NCI-H446 treated with DMSO at 0.1 percent for 48 hours (cell line): ENCODE data around the gene CRADD.
"Not testable (repeated sequence)": the region's sequence is repeated elsewhere in the genome, so short reads cannot be mapped to it uniquely, and the experiment has no call there.

Source experiments
- DNase-seq: peaks from one replicate; lab custom pipeline; 2025; lab: John Stamatoyannopoulos, UW

Gene CRADD

GRCh38 chr12:93901739-93902138 is 224.6 kb downstream of the CRADD start:
- DNase-seq = no peak

- no peak for DNase-seq
Observed at GRCh38 chr12:93902192-93902591, 225.0 kb downstream of the CRADD start.

- DNase-seq = no peak
Observed at GRCh38 chr12:93902736-93903562, 225.8 kb downstream of the CRADD start.

DNA sequence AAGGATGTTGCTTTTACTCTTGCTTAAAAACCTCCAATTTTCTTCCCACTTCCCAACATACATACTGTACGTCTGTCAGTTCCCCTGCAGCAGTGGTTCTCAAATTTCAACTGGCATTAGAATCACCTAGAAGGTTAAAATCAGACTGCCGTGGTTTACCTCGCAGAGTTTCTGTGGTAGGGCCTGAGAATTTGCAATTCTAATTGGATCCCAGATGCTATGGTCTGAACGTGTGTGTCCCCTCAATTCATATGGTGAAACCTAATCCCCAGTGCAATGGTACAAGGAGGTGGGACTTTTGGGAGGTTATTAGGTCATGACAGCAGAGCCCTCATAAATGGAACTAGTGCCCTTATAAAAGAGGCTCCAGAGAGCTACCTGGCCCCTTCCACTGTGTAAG is 226.9 kb downstream of the CRADD start:
- no peak for DNase-seq

DNA sequence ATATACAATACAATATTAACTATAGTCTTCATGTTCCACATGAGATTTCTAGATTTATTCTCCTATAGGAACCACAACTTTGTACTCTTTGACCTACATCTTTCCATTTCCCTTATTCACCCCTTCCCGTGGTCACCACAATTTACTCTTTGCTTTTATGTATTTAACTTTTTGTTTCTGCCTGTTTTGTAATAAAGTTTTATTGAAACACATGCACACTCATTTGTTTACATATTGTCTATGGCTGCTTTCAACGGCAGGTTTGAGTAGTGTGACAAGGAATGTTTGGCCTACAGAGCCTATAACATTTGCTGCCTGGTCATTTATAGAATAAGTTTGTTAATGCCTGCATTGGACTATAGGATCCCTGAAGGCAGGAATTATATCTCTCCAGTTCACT is 231.1 kb downstream of the CRADD start:
- DNase-seq = no peak

DNA sequence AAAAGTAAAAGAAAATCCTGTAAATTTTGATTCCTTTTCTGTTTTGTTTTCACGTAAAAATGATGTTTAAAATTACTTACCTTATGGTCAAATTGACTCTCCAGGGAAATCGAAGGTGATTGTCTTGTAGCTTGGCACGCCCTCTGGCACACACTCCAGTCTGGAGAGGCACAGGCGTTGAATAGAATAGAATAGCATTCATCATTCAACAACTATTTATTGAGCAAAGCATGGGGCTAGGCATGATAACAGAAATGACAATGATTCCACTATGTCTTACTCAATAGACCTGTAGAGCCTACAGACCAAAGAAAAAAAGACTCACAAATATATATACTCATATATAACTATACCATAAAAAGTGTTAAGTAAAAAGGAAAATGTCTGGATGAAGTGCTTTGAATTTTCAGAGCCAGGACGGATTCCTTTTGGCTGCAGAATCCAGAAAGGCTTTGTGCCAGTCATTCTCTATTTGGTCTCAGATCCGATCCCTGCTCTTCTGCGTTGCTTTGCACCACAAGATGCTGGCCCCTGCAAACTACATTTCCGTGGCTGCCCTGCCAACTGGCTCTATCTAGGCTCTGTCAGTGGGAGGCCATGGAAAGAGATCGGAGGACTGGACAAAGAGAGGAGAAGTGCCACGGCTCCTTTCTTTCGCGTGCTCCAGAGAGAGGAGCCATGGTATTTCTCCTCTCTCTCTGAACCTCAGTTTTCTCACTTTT is 231.8 kb downstream of the CRADD start:
- peak; percentile 91 for DNase-seq

- DNase-seq = no peak
Observed at GRCh38 chr12:93911396-93911795, 234.2 kb downstream of the CRADD start.

DNA sequence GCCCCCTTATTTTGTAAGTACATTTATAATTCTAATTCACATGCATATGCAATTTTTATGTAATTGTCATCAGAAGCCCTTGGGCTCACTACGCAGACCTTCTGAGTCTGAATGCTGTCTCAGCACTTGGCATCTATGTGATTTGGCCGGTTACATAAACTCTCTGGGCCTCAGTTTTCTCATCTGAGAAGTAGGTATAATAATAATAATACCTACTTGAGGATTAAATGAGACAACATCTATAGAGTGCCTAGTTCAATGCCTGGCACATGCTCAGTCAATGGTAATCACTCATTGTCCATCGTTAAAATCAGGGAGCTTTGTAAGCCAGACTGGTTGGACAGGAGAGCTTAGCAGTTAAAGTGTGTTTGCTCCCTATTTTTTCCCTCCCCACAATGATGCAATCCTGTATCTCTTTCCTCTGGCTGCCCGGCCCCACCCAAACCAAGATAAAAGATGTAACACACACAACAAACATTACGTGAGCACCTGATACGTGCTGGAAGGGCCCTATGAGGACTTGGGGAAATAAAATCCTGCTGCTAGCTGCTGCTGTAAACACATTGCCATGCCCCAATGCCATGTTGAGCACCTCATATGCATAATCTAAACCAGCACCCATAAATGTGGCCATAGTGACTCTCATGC is 235.0 kb downstream of the CRADD start:
- DNase-seq = no peak

DNA sequence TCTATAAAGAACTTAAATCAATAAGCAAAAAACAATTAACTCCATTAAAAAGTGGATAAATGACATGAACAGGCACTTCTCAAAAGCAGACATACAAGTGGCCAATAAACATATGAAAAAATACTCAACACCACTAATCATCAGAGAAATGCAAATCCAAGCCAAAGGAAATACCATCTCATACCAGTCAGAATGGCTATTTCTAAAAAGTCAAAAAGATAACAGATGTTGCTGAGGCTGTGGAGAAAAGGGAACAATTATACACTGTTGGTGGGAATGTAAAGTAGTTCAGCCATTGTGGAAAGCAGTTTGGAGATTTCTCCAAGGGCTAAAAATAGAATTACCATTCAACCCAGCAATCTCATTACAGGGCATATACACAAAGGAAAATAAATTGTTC is 236.7 kb downstream of the CRADD start:
- peak; percentile 51 for DNase-seq

DNA sequence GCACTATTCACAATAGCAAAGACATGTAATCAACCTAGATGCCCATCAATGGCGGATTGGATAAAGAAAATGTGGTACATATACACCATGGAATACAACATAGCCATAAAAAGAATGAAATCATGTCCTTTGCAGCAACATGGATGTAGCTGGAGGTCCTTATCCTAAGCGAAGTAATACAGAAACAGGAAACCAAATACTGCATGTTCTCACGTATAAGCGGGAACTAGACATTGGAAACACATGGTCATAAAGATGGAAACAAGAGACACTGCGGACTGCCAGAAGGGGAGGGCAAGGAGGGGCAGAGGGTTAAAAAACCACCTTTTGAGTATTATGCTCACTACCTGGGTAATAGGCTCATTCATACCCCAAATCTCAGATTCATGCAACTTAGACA is 237.1 kb downstream of the CRADD start:
- DNase-seq = no peak

- no peak for DNase-seq
Observed at GRCh38 chr12:93915411-93915810, 238.2 kb downstream of the CRADD start.

DNA sequence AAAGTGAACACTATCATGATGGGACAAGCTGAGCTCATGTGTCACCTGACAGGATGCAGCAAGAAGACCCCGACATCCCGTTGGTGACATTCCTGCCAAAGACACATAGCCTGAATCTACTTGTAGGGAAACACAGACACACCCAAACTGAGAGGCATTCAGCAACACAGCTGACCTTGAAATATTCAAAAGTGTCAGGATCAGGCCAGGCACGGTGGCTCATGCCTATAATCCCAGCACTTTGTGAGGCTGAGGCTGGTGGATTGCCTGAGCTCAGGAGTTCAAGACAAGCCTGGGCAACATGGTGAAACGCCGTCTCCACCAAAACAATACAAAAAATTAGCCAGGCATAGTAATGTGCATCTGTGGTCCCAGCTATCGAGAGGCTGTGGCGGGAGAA is 239.2 kb downstream of the CRADD start:
- DNase-seq = no peak

GRCh38 chr12:93918262-93918661 is 241.1 kb downstream of the CRADD start:
- no peak for DNase-seq

DNA sequence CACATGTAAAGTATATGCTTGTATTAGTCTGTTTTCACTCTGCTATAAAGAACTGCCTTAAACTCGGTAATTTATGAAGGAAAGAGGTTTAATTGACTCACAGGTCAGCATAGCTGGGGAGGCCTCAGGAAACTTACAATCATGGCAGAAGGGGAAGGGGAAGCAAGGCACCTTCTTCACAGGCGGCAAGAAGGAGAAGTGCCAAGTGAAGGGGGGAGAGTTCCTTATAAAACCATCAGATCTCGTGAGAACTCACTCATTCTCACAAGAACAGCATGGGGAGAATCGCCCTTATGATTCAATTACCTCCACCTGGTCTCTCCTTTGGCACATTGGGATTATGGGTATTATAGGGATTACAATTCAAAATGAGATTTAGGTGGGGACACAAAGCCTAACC is 241.7 kb downstream of the CRADD start:
- no peak for DNase-seq

DNA sequence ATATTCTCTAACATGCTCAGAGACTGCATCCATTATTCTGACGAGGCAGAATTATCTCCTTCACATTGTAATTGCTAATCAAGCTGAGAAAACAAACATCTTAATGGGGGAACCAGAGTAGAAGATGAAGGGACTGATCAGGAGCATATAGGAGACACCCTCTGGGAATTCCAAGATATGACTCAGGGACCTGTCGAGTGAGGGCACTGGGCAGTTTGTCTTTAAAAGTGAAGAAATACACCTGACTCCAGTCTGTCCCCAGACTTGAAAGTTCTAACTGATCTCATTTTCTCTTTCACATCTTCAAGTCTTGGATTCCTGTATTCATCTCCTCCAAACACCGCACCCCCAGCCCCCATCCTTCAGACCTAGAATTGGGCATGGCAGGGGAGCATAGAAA is 244.3 kb downstream of the CRADD start:
- no peak for DNase-seq

DNA sequence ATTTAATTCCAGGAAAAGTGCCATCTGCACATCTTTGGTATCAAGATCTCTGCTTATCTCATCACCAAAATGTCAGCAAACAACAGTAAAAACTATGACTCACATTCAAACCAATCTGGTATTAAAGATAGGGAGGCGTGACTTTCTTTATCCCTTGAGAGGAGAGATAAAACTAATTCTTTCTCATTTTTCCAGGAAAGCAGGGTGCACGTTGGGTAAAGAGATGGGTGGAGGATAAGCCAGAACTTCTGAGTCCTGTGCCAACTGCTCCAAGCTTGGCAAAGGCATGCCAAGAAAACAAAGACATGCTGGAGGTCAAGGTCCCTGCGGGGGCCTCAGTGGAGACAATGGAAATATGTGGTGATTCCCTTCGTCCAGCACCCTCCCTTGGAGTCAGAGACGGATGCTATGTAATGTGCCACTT is 245.4 kb downstream of the CRADD start:
- DNase-seq = no peak

- no peak for DNase-seq
Observed at GRCh38 chr12:93924367-93924766, 247.2 kb downstream of the CRADD start.

GRCh38 chr12:93925585-93926205 is 248.5 kb downstream of the CRADD start:
- DNase-seq = no peak

DNA sequence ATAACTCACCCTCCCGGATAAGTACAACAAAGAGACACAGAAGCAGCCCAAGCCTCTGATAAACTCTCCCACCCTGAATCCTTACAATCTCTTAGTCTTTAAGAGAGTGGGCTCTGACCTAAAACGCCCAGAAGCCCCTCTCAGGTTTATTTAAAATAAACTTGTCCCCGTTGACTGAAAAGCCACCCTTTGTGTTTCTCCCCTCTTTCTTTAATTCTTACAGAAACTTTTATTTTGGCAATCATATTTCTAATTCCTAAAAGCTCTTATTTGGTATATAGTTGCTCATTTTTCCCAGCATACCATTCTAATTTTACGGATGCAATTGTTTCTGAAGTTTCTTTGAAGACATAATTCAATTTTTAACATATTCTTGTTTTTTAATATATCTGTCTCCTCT is 249.1 kb downstream of the CRADD start:
- no peak for DNase-seq

GRCh38 chr12:93929081-93929480 is 251.9 kb downstream of the CRADD start:
- DNase-seq = not testable (repeated sequence)

DNA sequence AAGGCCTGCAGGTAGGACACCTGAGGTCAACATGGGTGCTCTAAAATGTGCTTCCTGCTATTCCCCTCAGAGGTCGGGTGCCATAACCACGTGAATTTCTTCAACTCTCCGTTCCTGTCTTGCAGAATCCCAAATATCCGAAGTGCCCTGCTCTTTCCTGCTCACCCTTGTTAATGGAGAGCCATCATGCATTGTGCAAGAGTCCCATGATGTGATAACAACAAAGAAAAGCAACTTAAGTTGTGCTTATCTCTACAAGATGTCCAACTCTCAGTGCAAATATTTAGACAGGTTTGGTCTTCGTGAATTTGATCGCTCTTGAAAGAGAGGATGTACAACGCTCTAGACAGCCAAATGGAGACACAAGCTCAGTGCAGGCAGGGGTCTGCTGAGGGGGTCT is 260.6 kb downstream of the CRADD start:
- DNase-seq = no peak

- DNase-seq = no peak
Observed at GRCh38 chr12:93938317-93938716, 261.1 kb downstream of the CRADD start.

- DNase-seq = no peak
Observed at GRCh38 chr12:93938931-93939330, 261.8 kb downstream of the CRADD start.
